ENCODE data around the gene COL8A2.

COL8A2 gene

DNA sequence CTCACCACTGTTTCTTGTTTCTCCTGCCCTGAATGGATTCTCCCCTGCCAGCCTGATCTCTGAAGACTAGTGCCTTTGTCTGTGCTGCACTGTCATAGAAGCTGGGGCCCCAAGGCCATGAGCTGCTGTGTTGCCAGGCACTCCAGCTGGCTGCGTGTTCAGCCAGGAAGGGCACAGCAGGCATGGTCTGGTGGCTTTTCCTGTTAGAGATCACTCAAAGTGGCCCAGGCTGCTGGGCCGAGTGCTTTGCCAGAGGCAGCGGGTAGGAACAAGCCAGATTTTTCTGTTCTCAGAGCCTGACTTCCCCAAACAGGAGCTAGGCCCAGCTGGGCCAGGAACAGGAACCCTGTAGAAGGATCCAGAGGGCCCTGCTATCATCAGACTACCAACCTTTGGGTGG lies 31.1 kb downstream of the COL8A2 start:
- no peaks in the 10 kb centered on the region for H3K9me3 Mint-ChIP-seq
- peaks cover 18% of the 10 kb centered on the region for H3K4me1 Mint-ChIP-seq
- DNase-seq, result no peak
- H3K36me3 Mint-ChIP-seq (ENCODE audit: low read depth), result peaks cover 18% of the 10 kb centered on the region
- TF ChIP-seq, protein P1, sequence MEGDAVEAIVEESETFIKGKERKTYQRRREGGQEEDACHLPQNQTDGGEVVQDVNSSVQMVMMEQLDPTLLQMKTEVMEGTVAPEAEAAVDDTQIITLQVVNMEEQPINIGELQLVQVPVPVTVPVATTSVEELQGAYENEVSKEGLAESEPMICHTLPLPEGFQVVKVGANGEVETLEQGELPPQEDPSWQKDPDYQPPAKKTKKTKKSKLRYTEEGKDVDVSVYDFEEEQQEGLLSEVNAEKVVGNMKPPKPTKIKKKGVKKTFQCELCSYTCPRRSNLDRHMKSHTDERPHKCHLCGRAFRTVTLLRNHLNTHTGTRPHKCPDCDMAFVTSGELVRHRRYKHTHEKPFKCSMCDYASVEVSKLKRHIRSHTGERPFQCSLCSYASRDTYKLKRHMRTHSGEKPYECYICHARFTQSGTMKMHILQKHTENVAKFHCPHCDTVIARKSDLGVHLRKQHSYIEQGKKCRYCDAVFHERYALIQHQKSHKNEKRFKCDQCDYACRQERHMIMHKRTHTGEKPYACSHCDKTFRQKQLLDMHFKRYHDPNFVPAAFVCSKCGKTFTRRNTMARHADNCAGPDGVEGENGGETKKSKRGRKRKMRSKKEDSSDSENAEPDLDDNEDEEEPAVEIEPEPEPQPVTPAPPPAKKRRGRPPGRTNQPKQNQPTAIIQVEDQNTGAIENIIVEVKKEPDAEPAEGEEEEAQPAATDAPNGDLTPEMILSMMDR (IDR thresholded peaks at IDR 0.05), result no peak
- peaks cover 3% of the 10 kb centered on the region for H3K27me3 Mint-ChIP-seq (ENCODE audit: low read depth, poor library complexity)
- no peak overlapping the region for H3K4me3 Mint-ChIP-seq
- H3K27ac Mint-ChIP-seq, result no peak overlapping the region

DNA sequence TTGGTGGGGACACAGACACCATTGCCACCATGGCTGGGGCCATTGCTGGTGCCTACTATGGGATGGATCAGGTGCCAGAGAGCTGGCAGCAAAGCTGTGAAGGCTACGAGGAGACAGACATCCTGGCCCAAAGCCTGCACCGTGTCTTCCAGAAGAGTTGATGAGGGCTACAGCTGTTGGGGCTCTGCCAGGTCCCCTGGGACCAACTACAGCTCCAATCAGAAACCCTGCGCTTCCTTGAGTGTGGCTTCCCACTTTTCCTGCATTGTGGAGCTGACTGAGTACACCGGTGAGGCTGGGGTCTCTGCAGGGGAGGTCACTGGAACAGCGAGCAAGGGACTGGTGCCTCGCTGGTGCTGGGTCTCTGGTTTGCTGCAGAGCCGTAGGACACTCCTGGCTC lies 31.8 kb downstream of the COL8A2 start:
- Mint-ChIP-seq H3K27me3 (ENCODE audit: low read depth, poor library complexity) (peaks cover 3% of the 10 kb centered on the region), H3K4me3 (no peak overlapping the region), H3K9me3 (no peaks in the 10 kb centered on the region), H3K36me3 (ENCODE audit: low read depth) (peaks cover 18% of the 10 kb centered on the region), H3K27ac (no peak overlapping the region), H3K4me1 (peaks cover 18% of the 10 kb centered on the region)
- TF ChIP-seq, protein P1 (IDR thresholded peaks at IDR 0.05), result no peak
- no peak for DNase-seq

DNA sequence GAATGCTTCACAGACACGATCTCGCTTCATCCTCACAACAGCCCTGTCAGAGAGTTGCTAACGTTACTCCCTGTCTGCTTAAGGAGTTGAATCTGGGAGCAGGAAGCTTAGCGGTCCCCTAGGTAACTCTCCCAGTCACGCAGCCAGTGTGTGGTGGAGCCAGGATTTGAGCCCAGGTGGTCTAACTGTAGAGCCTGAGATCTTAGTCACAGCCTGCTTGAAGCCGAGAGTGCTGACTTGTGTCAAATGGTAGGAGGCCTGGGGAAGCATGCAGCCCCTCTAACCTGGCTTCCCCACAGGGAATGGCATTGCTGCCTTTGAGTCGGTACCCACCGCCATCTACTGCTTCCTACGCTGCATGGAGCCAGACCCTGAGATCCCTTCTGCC lies 32.2 kb downstream of the COL8A2 start:
- TF ChIP-seq, protein P1 (IDR thresholded peaks at IDR 0.05), result no peak
- Mint-ChIP-seq H3K27ac (no peak overlapping the region), H3K9me3 (no peaks in the 10 kb centered on the region), H3K4me3 (no peak overlapping the region), H3K27me3 (ENCODE audit: low read depth, poor library complexity) (peaks cover 3% of the 10 kb centered on the region), H3K36me3 (ENCODE audit: low read depth) (peaks cover 18% of the 10 kb centered on the region), H3K4me1 (peaks cover 18% of the 10 kb centered on the region)
- no peak for DNase-seq

DNA sequence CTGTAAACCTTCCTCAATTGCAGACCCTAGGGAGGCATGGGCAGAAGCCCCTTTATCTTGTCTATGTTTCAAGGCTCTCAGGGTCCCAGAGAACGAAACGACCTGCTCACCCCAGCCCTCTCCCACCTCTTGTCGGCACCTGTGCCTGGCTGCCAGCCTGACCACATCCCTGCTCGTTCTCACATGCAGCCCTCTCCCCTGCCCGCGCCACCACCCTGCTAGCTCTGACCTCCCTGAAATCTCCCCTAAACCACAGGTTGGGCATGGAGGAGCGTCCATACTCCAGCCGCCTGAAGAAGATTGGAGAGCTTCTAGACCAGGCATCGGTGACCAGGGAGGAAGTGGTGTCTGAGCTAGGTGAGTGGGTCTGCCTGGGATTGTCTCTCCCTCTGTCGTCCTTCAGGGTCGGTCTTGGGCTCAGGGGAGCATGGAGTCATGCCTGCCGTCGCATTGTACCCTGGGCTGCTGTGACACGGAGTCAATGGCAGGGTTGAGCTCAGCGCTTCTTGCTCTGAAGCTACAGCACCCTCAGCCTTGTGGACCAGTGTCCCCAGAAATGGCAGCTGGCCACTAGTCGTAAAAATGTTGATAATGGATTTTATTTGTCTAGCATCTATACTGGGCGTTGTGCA lies 32.7 kb downstream of the COL8A2 start:
- Mint-ChIP-seq H3K27me3 (ENCODE audit: low read depth, poor library complexity) (peaks cover 3% of the 10 kb centered on the region), H3K36me3 (ENCODE audit: low read depth) (peaks cover 18% of the 10 kb centered on the region), H3K4me1 (peaks cover 19% of the 10 kb centered on the region), H3K4me3 (no peak overlapping the region), H3K9me3 (no peaks in the 10 kb centered on the region), H3K27ac (peak overlapping the region; percentile 39)
- DNase-seq, result no peak
- TF ChIP-seq, protein P1 (IDR thresholded peaks at IDR 0.05), result no peak

DNA sequence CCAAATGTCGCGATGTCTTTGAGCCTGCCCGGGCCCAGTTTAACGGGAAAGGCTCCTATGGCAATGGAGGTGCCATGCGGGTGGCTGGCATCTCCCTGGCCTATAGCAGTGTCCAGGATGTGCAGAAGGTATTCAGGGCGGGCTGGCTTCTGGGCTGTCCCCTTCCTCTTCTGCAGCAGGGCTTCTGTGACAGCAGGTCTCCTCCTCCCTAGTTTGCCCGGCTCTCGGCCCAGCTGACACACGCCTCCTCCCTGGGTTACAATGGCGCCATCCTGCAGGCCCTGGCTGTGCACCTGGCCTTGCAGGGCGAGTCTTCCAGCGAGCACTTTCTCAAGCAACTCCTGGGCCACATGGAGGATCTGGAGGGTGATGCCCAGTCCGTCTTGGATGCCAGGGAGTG lies 33.3 kb downstream of the COL8A2 start:
- TF ChIP-seq, protein P1 (IDR thresholded peaks at IDR 0.05), result no peak
- peaks cover 3% of the 10 kb centered on the region for H3K27me3 Mint-ChIP-seq (ENCODE audit: low read depth, poor library complexity)
- no peak overlapping the region for H3K27ac Mint-ChIP-seq
- no peaks in the 10 kb centered on the region for H3K9me3 Mint-ChIP-seq
- peaks cover 22% of the 10 kb centered on the region for H3K4me1 Mint-ChIP-seq
- H3K36me3 Mint-ChIP-seq (ENCODE audit: low read depth), result peaks cover 18% of the 10 kb centered on the region
- peak overlapping the region; percentile 23 for H3K4me3 Mint-ChIP-seq
- DNase-seq, result no peak

DNA sequence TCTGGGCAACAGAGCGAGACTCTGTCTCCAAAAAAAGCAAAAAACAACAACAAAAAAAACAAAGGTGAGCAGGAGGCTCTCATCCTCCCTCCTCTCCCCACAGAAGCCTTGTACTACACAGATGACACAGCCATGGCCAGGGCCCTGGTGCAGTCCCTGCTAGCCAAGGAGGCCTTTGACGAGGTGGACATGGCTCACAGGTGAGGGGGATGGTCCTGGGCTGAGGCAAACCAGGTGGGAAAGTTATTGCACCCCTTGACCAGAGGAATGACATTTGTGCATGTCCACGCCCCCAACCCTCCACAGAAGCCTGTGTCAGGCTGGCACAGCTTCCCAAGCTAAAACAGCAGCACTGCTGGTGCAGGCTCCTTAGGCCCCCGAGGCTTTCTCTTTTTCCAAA lies 33.9 kb downstream of the COL8A2 start:
- TF ChIP-seq, protein P1 (IDR thresholded peaks at IDR 0.05), result no peak
- H3K27me3 Mint-ChIP-seq (ENCODE audit: low read depth, poor library complexity), result peaks cover 3% of the 10 kb centered on the region
- DNase-seq, result no peak
- no peaks in the 10 kb centered on the region for H3K9me3 Mint-ChIP-seq
- peaks cover 17% of the 10 kb centered on the region for H3K4me1 Mint-ChIP-seq
- H3K4me3 Mint-ChIP-seq, result peak overlapping the region; percentile 23
- peaks cover 18% of the 10 kb centered on the region for H3K36me3 Mint-ChIP-seq (ENCODE audit: low read depth)
- H3K27ac Mint-ChIP-seq, result no peak overlapping the region

Data from nephron progenitor cell (in vitro differentiated cells).